ENCODE data around the gene GPLD1. TPM values are rescaled to one million over a fixed set of nuclear protein-coding genes. Genes with fewer than 3 reads are reported as not detected.

GPLD1 gene
- total and polyA plus RNA-seq, 9 of the 15 experiments (the other 6 are each of a cell fraction or from before 2014, with no cell fraction given): 0.11 to 1.3 (median 0.82) TPM

- TF ChIP-seq FOXA3 (CRISPR knock-in tag; conservative IDR thresholded peaks at IDR 0.05 in 1 of 2, IDR thresholded peaks at IDR 0.05 in 1 of 2) (no peak), RCOR1 (IDR thresholded peaks at IDR 0.05; ENCODE audit: borderline replicate concordance in 1 of 2, low read depth in 2 of 2, low read length in 2 of 2) (no peak), HIVEP1 (CRISPR knock-in tag; IDR thresholded peaks at IDR 0.05) (no peak), ZBTB7A (IDR thresholded peaks at IDR 0.05; ENCODE audit: borderline replicate concordance, control insufficient read depth, low read depth, low read length) (no peak), ZSCAN29 (IDR thresholded peaks at IDR 0.05) (no peak), PPARD (CRISPR knock-in tag; IDR thresholded peaks at IDR 0.05) (no peak)
- TF ChIP-seq, protein P1, sequence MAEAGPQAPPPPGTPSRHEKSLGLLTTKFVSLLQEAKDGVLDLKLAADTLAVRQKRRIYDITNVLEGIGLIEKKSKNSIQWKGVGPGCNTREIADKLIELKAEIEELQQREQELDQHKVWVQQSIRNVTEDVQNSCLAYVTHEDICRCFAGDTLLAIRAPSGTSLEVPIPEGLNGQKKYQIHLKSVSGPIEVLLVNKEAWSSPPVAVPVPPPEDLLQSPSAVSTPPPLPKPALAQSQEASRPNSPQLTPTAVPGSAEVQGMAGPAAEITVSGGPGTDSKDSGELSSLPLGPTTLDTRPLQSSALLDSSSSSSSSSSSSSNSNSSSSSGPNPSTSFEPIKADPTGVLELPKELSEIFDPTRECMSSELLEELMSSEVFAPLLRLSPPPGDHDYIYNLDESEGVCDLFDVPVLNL (CRISPR knock-in tag; IDR thresholded peaks at IDR 0.05; ENCODE audit: low read depth): no peak
These were observed 12.7 kb downstream of the GPLD1 start (continued) for GRCh38 chr6:24476631-24477030.

DNA sequence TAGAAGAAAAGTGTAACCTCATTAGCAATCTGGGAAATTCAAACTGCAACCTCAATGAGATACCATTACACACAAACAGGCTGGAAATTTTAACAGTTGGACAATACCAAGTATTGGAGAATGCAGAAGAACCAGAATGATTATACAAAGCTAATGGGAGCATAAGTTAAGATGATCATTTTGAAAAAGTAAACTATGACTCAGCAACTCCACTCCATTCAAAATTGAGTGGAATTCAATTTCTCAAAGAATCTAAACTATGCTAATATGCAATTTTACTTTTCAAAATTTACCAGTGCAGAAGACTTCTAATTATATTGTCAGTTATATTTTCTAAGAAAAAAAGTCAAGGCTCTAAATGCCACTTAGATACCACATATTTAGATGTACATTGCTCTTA, 17.2 kb downstream of the GPLD1 start:
- FAIRE-seq: no peak
- Histone ChIP-seq H3K79me2 (ENCODE audit: control insufficient read depth, insufficient read depth, low read length) (no peaks in the 10 kb centered on the region), H3K9me3 (replicated peaks; ENCODE audit: control insufficient read depth, insufficient read depth, low read depth, low read length) (no peaks in the 10 kb centered on the region), H3K27me3 (ENCODE audit: control insufficient read depth in 2 of 2, insufficient read depth in 2 of 2, low read length in 2 of 2) (peaks cover 0 to 3% of the 10 kb centered on the region in 2 experiments; a peak in 1 of 5 replicates), H3K27ac (ENCODE audit: extremely low read depth, low read depth, low read length) (no peak overlapping the region), H3K4me3 (no peak overlapping the region), H3K9me1 (ENCODE audit: control insufficient read depth, insufficient read depth, low read length) (no peaks in the 10 kb centered on the region), H4K20me1 (replicated peaks; ENCODE audit: control insufficient read depth, insufficient read depth, low read length) (no peaks in the 10 kb centered on the region), H3K36me3 (ENCODE audit: control insufficient read depth, insufficient read depth, low read length) (no peaks in the 10 kb centered on the region), H2AFZ (ENCODE audit: low read depth, low read length) (no peak overlapping the region), H3K9ac (ENCODE audit: insufficient read depth in 1 of 2, low read depth in 2 of 2, low read length in 2 of 2) (no peak overlapping the region), H3K4me1 (replicated peaks in 1 of 2; ENCODE audit: control insufficient read depth in 2 of 2, insufficient read depth in 2 of 2, low read length in 2 of 2) (no peaks in the 10 kb centered on the region), H3K4me2 (ENCODE audit: insufficient read depth, low read length) (no peak overlapping the region)
- DNase-seq (ENCODE audit: extremely low read depth in 1 of 4, low spot score in 3 of 4): no peak
- ATAC-seq: no peak
- no TSS peak for BruUV-seq (replicated peaks)
- in situ Hi-C loops (cut with MboI): no loop called here
- ChIA-PET POLR2A (no interaction called here), CTCF (ENCODE audit: low intra/inter-chr PET ratio) (no interaction called here)
- intact Hi-C loops (cut with micrococcal nuclease): no loop called here
- peak; percentile 83 for TF ChIP-seq NFE2 (IDR thresholded peaks at IDR 0.05; ENCODE audit: low read depth)
- peak; percentile 59; the same call in 1 of the 2 replicates for TF ChIP-seq BACH1 (tag; IDR thresholded peaks at IDR 0.05)
- no peak for TF ChIP-seq CUX1 (CRISPR knock-in tag; IDR thresholded peaks at IDR 0.05)
- TF ChIP-seq CREB1 (IDR thresholded peaks at IDR 0.05): no peak
- TF ChIP-seq CREB1 (CRISPR knock-in tag; IDR thresholded peaks at IDR 0.05): no peak
- peak; percentile 85 for TF ChIP-seq MAFG (tag; conservative IDR thresholded peaks at IDR 0.05)
- TF ChIP-seq ZNF316 (IDR thresholded peaks at IDR 0.05): peak; percentile 90
- peak; percentile 59 for TF ChIP-seq MAFF (IDR thresholded peaks at IDR 0.05; ENCODE audit: low read length)
- TF ChIP-seq MAFK (IDR thresholded peaks at IDR 0.05; ENCODE audit: low read length): peak; percentile 60; the same call in 1 of the 2 replicates
- TF ChIP-seq ZNF282 (CRISPR knock-in tag; IDR thresholded peaks at IDR 0.05): no peak
- peak; percentile 65; the same call in 1 of the 2 replicates for TF ChIP-seq NFE2L1 (tag; IDR thresholded peaks at IDR 0.05; ENCODE audit: borderline replicate concordance, low read depth)
- peak; percentile 75 for TF ChIP-seq C11orf30 (IDR thresholded peaks at IDR 0.05; ENCODE audit: low read depth)
